ENCODE measurements around the gene OLFM4.

The OLFM4 gene

DNA sequence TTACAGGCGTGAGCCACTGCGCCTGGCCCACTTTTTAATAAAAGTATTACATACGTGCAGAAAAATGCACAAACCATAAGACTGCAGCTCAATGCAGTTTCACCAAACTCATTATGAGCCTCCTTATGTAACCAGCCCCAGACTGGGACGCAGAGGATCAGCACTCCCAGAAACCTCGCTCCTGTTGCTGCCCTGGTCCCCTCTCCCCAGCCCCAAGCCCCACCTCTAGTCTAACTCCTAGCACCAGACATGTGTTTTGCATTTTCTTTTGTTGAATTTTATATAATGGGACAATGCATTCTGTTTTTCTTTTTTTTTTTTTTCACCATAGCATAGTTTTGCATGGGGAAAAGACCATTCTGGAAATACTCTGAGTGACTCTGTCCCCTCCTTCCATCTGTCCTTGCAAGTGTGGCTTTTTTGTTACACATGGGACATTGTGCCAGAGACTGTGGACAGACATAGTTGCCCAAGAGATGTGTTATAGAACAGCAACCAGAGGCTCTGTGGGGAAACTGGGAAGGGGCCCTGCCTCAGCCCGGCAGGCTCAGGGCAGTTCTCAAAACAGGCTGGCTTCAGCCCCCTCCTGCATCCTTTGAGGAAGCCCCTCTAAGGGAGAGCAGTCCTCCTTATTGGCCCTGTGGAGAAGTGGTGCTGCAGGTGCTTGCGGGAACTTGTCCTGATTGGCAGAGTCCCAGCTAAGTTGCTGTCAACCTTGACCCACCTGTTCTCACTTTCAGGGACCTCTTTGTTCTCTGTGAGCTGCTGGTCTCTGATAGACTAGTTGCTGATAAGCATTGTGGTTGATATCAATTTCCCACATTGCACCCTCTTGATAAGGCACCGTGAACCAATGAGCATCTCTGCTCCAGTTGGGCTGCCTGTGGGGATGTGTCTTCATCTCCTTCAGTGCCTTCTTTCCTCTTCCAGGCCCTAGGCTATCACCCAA, 13.8 kb upstream of the OLFM4 start:
- no peak for DNase-seq

DNA sequence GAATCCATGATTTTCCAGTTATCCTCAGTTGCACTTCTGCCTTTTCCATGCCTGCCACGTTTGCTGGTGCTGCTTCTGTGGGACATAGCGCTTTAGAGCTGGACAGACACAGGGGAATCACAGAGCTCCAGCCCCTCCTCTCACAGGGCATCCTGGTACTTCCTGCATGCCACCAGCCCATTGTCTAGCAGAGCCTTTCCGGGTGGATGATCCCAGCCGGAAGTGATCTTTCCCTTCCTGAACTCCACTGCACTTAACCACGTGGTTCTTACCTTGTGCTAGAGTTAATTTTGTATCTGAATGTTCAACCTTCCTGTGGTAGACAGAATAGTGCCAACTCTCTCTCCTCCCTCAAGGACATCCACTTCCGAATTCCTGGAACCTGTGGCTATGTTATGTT, 12.6 kb upstream of the OLFM4 start:
- no peak for DNase-seq

- no peak for DNase-seq
These were observed 11.1 kb upstream of the OLFM4 start for GRCh38 chr13:53017433-53017970.

DNA sequence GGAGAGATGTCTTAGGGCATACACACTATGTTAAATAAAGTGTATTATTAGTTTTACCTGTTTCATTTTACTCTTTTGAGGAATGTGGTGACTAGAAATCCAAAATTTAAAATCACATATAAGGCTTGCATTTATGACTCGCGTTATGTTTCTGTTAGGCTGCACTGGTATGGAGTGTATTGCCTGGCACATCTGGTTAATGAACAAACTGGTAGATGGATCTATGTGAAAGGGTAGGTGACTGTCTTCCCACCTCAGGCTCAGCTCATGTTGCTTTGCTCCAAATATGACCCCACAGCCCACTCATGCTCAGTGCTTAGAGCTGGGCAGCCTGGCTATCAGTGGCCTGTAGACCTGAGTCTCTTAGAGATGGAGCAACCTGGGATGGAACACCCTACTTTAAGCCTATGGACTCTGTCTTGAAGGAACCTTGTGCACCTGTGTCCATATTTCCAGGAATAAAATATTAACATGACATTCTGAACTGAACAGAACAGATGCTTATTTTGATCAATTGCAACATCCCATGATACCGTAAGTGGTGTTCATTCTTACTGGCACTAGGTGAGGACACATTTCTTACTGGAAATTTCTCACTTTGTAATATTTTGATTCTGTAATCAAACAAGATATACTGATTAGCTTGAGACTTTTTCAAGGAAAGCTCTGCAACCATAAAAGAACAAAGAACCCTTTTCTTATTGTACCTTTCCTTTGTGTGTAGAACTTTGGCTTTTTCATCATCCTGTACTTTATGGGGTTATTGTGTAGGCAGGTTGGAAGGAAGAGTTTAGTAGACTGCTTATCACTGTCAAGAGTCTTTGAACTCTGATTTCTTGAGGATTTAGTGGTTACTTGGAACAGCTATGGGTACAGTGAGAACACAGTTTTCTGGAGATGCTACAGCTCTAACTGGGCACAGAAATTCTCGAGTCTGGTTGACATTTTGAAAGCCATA, 9.6 kb upstream of the OLFM4 start:
- no peak for DNase-seq

DNA sequence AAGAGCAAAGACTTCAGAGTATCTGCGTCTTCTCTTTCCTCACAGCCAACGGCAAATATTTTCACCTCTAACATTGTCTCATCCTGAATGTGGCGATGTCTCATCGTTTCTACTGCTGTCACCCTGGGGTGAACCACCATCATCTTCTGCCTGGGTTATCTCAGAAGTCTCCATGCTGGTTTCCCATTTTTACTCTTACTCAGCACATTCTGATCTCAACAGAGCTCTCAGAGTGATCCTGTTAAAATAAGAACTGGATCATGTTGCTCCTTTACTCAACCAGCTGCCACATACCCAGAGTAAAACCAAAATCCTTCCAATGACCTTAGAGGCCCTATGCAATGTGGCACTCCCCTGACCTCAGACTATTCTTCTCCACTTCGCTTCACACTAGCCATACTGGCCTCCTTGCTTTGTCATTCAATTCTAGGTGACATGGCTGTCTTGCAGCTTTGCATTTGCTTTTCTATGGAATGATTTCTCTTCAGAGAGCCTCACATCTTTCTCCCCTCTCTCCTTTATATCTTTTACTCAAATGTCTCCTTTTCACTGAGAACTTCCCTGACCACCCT, 7.8 kb upstream of the OLFM4 start:
- DNase-seq = no peak

DNA sequence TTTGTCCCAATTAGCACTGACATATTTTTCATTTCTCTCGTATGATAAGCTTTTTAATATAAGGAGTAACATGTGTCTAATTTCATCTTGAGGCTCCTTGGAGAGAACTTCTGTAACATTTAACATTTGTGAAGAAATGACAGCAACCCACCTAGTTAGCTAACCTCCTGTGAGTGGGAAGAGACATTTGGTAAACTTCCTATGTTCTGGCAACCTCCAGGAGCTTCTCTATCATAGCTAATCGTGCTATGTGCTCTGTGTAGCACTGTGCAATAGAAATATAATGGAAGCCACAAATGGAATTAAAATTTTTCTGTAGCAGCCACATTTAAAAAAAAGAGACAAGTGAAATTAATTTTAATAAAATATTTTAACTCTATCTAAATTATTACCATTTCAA, 5.4 kb upstream of the OLFM4 start:
- DNase-seq = no peak

- no peak for DNase-seq
These were observed 550 bp upstream of the OLFM4 start for GRCh38 chr13:53028063-53028462.

- DNase-seq = no peak
These were observed 4.2 kb downstream of the OLFM4 start for GRCh38 chr13:53032849-53033248.

DNA sequence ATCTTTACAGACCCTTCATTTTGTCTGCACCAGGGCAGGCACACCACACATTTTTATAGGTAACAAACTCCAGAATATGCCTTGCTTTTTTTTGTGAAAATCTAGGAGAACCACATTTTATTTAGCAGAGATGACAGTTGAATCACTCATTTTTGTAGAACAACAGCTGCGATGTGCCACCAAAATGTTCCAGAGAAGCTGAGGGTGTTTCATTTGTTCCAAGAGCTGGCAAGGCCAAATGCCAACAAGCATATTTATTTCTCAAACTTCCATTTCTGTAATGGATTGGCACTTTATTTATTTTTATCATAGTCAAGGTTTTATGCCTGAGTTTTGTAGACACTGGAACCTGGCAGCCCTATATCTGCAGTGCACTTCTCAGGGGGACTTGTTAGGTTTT, 10.4 kb downstream of the OLFM4 start:
- no peak for DNase-seq

DNA sequence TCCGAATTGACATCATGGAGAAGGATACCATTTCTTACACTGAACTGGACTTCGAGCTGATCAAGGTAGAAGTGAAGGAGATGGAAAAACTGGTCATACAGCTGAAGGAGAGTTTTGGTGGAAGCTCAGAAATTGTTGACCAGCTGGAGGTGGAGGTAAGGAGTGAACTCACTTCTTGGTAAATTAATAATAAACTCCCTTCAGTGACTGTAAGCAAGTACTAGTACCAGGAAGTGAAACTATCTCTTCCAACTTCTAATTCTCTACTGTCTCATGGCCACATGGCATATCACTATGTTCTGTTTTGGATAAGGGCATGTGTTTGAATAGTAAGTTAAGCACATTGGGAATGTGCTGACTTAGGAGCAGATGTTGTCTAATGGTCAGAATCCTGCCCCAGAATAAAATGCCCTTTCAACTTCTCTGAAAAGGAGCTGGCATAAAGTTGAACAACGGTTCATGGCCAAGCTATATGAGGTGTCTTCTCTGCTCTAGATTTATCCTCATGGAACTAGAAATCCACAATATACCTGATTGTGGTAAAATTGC, 13.4 kb downstream of the OLFM4 start:
- DNase-seq = no peak

DNA sequence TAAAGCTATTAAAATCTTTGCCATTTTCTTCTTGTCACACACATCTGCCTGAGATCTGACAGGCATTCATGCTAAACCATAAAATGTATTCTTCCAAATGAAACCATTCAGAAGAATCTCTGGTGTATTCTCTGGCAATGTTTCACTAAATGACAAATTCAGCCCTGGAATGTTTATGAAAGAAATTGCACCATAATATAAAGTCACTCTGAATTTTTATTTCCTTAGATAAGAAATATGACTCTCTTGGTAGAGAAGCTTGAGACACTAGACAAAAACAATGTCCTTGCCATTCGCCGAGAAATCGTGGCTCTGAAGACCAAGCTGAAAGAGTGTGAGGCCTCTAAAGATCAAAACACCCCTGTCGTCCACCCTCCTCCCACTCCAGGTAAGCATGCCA, 14.3 kb downstream of the OLFM4 start:
- no peak for DNase-seq

DNA sequence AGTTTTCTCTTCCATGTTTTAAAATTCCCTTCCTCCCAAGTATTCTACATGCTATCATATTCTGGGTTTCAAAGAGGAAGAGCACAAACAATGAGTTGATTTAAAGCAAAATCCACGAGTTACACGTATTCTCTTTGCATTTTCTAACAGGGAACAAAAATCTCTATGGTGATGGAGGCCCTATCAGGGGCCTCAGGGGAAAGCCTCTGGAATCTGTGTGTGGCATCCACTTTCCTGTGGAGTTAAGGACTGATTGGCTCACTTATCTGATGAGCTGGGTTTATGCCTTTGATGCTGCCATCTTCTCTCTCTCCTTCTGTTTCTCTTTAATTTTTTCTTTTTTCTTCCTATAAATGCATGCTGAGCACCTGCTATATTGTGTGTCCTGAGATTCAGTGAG, 14.8 kb downstream of the OLFM4 start:
- no peak for DNase-seq

- DNase-seq = no peak
These were observed 16.6 kb downstream of the OLFM4 start for GRCh38 chr13:53045189-53045588.

DNA sequence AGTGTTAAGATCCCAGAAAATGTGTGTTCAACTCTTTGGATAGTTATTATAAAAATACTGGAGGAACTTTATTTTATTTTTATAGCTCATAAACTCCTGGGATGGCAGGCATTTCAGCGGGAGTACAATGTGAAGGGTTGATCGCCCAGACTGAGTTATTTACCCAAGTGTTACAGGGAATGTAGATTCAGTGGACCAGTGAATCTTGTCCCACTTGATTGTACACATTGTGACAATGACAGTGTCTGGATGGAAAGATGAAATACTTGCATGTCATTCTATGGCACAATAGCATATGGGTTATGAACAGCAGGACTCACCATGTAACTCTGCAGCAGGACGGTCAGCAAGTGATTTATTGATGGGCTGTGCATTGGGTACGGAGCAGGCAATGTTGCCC, 20.3 kb downstream of the OLFM4 start:
- no peak for DNase-seq

DNA sequence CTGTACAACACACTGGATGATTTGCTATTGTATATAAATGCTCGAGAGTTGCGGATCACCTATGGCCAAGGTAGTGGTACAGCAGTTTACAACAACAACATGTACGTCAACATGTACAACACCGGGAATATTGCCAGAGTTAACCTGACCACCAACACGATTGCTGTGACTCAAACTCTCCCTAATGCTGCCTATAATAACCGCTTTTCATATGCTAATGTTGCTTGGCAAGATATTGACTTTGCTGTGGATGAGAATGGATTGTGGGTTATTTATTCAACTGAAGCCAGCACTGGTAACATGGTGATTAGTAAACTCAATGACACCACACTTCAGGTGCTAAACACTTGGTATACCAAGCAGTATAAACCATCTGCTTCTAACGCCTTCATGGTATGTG, 21.5 kb downstream of the OLFM4 start:
- DNase-seq = no peak

GRCh38 chr13:53052675-53053074, 24.1 kb downstream of the OLFM4 start:
- no peak for DNase-seq

GRCh38 chr13:53054569-53054968, 26.0 kb downstream of the OLFM4 start:
- no peak for DNase-seq

GRCh38 chr13:53058065-53058679, 29.6 kb downstream of the OLFM4 start:
- DNase-seq = no peak

DNA sequence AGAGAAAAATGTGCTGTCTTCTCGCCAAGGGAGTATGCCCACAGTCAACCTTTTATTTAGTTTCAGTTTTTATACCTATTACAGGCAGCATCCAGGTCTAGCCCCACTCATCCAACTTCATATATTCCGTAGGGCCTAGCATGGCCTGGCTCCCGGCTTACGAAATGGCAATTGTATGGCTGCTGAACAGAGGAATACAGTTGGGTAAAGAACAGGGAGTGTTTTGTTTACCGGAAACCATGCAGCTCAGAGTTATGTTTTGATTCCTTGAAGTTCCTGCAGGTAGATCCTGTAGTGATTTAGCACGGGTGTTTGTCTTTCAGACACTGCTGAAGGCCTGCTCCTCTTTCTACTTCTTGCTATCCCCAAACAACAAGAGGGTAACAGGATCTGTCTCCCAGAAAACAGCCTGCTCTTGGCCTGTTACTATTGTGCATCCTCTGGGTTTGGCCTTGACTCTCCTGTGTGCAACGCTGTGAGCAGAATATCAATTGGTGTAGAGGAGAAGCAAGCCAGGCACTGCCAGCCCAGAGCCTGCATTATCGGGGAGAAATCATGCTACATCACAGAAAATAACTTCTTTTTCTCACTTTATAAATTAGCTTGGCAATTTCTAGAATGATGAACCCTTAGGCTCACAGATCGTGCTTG, 32.4 kb downstream of the OLFM4 start:
- DNase-seq = no peak

DNA sequence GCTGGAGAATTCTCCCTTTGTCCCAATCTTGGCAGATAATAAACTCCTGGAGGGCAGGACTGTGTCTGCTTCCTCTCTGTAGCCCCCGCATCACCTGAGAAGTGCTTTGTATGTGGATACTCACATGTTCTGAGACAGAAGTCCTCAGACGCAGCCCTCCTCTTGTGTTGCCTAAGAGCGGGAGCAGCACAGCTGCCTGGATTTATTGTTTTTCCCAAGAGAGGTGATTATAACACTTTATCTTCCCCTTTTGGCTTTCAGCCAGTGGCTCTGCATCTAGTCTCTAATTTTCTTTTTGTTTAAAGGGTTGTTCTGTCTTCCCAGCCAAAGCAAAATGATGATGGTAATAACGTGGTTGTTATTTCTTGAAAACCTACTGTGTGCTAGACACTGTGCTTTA, 36.1 kb downstream of the OLFM4 start:
- no peak for DNase-seq

GRCh38 chr13:53066411-53066810, 37.8 kb downstream of the OLFM4 start:
- DNase-seq = no peak
